ENCODE measurements around the gene APLN.

DNA sequence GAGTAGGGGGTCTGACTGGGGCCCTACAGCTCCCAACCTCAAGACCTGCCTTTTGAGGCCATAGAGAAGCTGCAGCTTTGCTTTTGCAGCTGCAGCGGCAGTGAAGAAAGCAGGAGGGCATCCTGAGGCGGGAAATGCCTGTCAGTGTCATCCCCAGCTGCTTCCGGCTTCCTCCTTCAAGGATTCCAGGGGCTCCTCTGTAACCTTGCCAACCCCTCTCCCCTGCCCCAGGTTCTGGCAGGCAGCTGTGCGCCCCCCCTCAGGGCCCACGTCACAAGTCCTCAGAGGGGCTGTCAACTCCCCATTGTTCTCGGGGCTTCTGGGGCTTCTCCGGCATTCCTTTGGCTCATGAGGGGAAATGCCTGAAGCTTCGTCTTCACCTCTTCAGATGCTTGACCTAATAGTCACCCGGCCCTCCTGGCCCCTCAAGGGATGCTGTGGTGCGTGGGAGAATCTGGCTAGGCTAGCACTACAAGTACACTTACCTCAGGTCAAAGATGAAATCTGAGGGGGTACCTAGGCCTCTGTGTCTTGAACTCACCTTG, 31.9 kb downstream of the APLN start:
- no peak for TF ChIP-seq EZH2 (IDR thresholded peaks at IDR 0.05; ENCODE audit: low read length)
- TF ChIP-seq, protein P1, sequence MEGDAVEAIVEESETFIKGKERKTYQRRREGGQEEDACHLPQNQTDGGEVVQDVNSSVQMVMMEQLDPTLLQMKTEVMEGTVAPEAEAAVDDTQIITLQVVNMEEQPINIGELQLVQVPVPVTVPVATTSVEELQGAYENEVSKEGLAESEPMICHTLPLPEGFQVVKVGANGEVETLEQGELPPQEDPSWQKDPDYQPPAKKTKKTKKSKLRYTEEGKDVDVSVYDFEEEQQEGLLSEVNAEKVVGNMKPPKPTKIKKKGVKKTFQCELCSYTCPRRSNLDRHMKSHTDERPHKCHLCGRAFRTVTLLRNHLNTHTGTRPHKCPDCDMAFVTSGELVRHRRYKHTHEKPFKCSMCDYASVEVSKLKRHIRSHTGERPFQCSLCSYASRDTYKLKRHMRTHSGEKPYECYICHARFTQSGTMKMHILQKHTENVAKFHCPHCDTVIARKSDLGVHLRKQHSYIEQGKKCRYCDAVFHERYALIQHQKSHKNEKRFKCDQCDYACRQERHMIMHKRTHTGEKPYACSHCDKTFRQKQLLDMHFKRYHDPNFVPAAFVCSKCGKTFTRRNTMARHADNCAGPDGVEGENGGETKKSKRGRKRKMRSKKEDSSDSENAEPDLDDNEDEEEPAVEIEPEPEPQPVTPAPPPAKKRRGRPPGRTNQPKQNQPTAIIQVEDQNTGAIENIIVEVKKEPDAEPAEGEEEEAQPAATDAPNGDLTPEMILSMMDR (optimal IDR thresholded peaks at IDR 0.05 in 1 of 3, IDR thresholded peaks at IDR 0.05 in 1 of 3, conservative IDR thresholded peaks at IDR 0.05 in 1 of 3; ENCODE audit: extremely low read depth in 1 of 3, insufficient read depth in 2 of 3, low read length in 3 of 3): no peak

All from keratinocyte (primary cell).